Retina (tissue), 1 donor: ENCODE data around the gene HEXD.

ENCODE experiments used
- DNase-seq: peaks from one replicate; pipeline ENCODE4 v3.0.0-alpha.2; 2016

HEXD gene

GRCh38 chr17:82461827-82462524 lies 43.8 kb downstream of the HEXD start:
- DNase-seq: no peak

GRCh38 chr17:82463391-82463790 lies 45.2 kb downstream of the HEXD start:
- no peak for DNase-seq

- no peak for DNase-seq
Measured at GRCh38 chr17:82463925-82464566, 45.9 kb downstream of the HEXD start.

GRCh38 chr17:82464567-82464929 lies 46.4 kb downstream of the HEXD start:
- no peak for DNase-seq

- no peak for DNase-seq
Measured at GRCh38 chr17:82465023-82465603, 47.0 kb downstream of the HEXD start.

GRCh38 chr17:82468692-82469091 lies 50.5 kb downstream of the HEXD start:
- DNase-seq: no peak

GRCh38 chr17:82470065-82470464 lies 51.9 kb downstream of the HEXD start:
- DNase-seq: no peak

- no peak for DNase-seq
Measured at GRCh38 chr17:82474223-82475010, 56.3 kb downstream of the HEXD start.

- DNase-seq: no peak
Measured at GRCh38 chr17:82475458-82475857, 57.3 kb downstream of the HEXD start.

GRCh38 chr17:82477934-82478333 lies 59.8 kb downstream of the HEXD start:
- DNase-seq: no peak

- no peak for DNase-seq
Measured at GRCh38 chr17:82479602-82480001, 61.5 kb downstream of the HEXD start.

- DNase-seq: no peak
Measured at GRCh38 chr17:82480318-82480717, 62.2 kb downstream of the HEXD start.

GRCh38 chr17:82483204-82483660 lies 65.1 kb downstream of the HEXD start:
- no peak for DNase-seq

GRCh38 chr17:82483836-82484235 lies 65.7 kb downstream of the HEXD start:
- DNase-seq: no peak

GRCh38 chr17:82486231-82487094 lies 68.3 kb downstream of the HEXD start:
- DNase-seq: no peak

- DNase-seq: no peak
Measured at GRCh38 chr17:82487910-82488309, 69.8 kb downstream of the HEXD start.

GRCh38 chr17:82489117-82489516 lies 71.0 kb downstream of the HEXD start:
- DNase-seq: no peak

- DNase-seq: no peak
Measured at GRCh38 chr17:82489851-82490511, 71.8 kb downstream of the HEXD start.

- peak; percentile 16 for DNase-seq
Measured at GRCh38 chr17:82490512-82491195, 72.5 kb downstream of the HEXD start.

- no peak for DNase-seq
Measured at GRCh38 chr17:82491196-82491530, 73.0 kb downstream of the HEXD start.

GRCh38 chr17:82491533-82491932 lies 73.4 kb downstream of the HEXD start:
- DNase-seq: no peak
